Neural crest cell (in vitro differentiated cells): Measurements from ENCODE around the gene EVX2. TPM values are rescaled to one million over a fixed set of nuclear protein-coding genes. Genes with fewer than 3 reads are reported as not detected.
A peak's percentile ranks its signal among the peaks of the same experiment; 100 is the strongest.

Experiments used
- DNase-seq: peaks from one replicate; pipeline ENCODE4 v3.0.0; 2021; ENCODE audit warnings: low read depth, mixed read lengths, low spot score
- H3K27ac Mint-ChIP-seq: one replicate; pipeline ENCODE4 v1.8.0; 2021; ENCODE audit warnings: mild to moderate bottlenecking, mixed read lengths; ENCODE audit not compliant: unreplicated experiment
- H3K27me3 Mint-ChIP-seq: 2 replicates; pipeline ENCODE4 v1.8.0; 2021; ENCODE audit warnings: low read depth, mild to moderate bottlenecking, mixed read lengths
- H3K36me3 Mint-ChIP-seq: 2 replicates; pipeline ENCODE4 v1.8.0; 2021; ENCODE audit warnings: low read depth, mild to moderate bottlenecking, mixed read lengths
- H3K4me1 Mint-ChIP-seq: 2 replicates; pipeline ENCODE4 v1.8.0; 2021; ENCODE audit warnings: mixed read lengths
- H3K4me3 Mint-ChIP-seq: one replicate; pipeline ENCODE4 v1.8.0; 2021; ENCODE audit warnings: mild to moderate bottlenecking, mixed read lengths
- H3K9me3 Mint-ChIP-seq: 2 replicates; pipeline ENCODE4 v1.8.0; 2021; ENCODE audit warnings: mixed read lengths
- total RNA-seq: library from RNA; stranded (reverse); gene quantifications from 2 replicates; pipeline ENCODE4 v1.2.1, GENCODE V29; 2021
- TF ChIP-seq, protein P1 (sequence below): fragments of 200-600 bp; sonication (generic); conservative IDR thresholded peaks from 2 replicates; pipeline ENCODE4 v1.5.0; 2021; ENCODE audit warnings: antibody characterized with exemption, mild to moderate bottlenecking

The EVX2 gene
- total RNA-seq, 1 donor from 2014 or later: 0.44 TPM

GRCh38 chr2:176088048-176088936, 4.5 kb upstream of the EVX2 start:
- Mint-ChIP-seq H3K9me3 (no peaks in the 10 kb centered on the region), H3K27me3 (peaks cover 96% of the 10 kb centered on the region), H3K4me1 (peaks cover 14% of the 10 kb centered on the region), H3K4me3 (peak overlapping the region; percentile 77), H3K36me3 (peaks cover 2% of the 10 kb centered on the region), H3K27ac (no peak overlapping the region)
- TF ChIP-seq, protein P1, sequence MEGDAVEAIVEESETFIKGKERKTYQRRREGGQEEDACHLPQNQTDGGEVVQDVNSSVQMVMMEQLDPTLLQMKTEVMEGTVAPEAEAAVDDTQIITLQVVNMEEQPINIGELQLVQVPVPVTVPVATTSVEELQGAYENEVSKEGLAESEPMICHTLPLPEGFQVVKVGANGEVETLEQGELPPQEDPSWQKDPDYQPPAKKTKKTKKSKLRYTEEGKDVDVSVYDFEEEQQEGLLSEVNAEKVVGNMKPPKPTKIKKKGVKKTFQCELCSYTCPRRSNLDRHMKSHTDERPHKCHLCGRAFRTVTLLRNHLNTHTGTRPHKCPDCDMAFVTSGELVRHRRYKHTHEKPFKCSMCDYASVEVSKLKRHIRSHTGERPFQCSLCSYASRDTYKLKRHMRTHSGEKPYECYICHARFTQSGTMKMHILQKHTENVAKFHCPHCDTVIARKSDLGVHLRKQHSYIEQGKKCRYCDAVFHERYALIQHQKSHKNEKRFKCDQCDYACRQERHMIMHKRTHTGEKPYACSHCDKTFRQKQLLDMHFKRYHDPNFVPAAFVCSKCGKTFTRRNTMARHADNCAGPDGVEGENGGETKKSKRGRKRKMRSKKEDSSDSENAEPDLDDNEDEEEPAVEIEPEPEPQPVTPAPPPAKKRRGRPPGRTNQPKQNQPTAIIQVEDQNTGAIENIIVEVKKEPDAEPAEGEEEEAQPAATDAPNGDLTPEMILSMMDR: peak; percentile 72
- DNase-seq: peak; percentile 62

- Mint-ChIP-seq H3K9me3 (no peaks in the 10 kb centered on the region), H3K36me3 (peaks cover 5% of the 10 kb centered on the region), H3K27ac (no peak overlapping the region), H3K4me1 (peaks cover 13% of the 10 kb centered on the region), H3K4me3 (peak overlapping the region; percentile 77), H3K27me3 (peaks cover 98% of the 10 kb centered on the region)
- no peak for DNase-seq
- TF ChIP-seq, protein P1: no peak
Observed at GRCh38 chr2:176087330-176088047, 3.7 kb upstream of the EVX2 start.

- Mint-ChIP-seq H3K9me3 (no peaks in the 10 kb centered on the region), H3K36me3 (peaks cover 6% of the 10 kb centered on the region), H3K27me3 (peaks cover 100% of the 10 kb centered on the region), H3K4me3 (peak overlapping the region; percentile 54), H3K27ac (no peak overlapping the region), H3K4me1 (peaks cover 9% of the 10 kb centered on the region)
- TF ChIP-seq, protein P1: peak; percentile 63
- DNase-seq: no peak
Observed at GRCh38 chr2:176085861-176086771, 2.4 kb upstream of the EVX2 start.

DNA sequence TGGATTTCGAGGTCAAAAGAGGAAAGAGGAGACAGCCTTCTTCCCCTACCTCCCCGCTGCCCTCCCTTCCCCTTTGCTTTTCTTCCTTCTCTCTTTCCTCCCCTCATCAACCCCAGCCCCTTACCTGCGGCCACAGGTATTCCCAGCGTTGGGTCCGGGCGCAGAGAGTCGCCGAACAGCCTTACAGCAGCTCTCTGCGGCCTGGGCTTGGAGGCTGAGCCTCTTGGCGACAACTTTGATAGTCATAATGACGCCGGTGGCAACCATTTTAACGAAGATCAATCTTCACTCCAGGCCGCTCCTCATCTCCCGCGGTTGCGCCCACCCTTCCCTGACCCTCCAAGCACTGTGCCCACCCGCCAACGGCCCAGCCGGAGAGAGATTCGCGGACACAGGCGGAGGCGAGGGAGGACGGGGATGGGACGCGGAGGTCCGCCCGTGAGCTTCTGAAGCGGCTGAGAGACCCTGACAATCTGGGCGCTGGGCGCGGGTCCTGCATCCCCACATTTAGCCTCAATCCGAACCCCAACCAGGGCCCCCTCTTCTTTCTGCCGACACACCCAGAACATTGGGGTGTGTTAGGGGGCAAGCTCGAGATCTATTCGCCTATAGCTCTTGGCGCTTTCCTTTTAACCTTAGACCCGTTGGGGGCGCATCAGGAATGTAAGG, 1.5 kb upstream of the EVX2 start:
- H3K4me1 Mint-ChIP-seq: peaks cover 12% of the 10 kb centered on the region
- H3K27ac Mint-ChIP-seq: no peak overlapping the region
- peak overlapping the region; percentile 54 for H3K4me3 Mint-ChIP-seq
- peaks cover 100% of the 10 kb centered on the region for H3K27me3 Mint-ChIP-seq
- DNase-seq: no peak
- no peaks in the 10 kb centered on the region for H3K9me3 Mint-ChIP-seq
- peaks cover 8% of the 10 kb centered on the region for H3K36me3 Mint-ChIP-seq
- TF ChIP-seq, protein P1: no peak
